HG03097 (cell line): ENCODE measurements around the gene TFAP2C.
"Not testable (repeated sequence)": the region's sequence is repeated elsewhere in the genome, so short reads cannot be mapped to it uniquely, and the experiment has no call there.

ENCODE experiments used
- ATAC-seq: cut with Tn5 transposase; IDR thresholded peaks from one replicate; pipeline ENCODE4 v1.9.1; 2021; ENCODE audit not compliant: unreplicated experiment, low FRiP score

Gene TFAP2C

GRCh38 chr20:56614196-56614595 lies 14.9 kb upstream of the TFAP2C start:
- ATAC-seq: no peak

- ATAC-seq: no peak
These were observed 12.4 kb upstream of the TFAP2C start for GRCh38 chr20:56616716-56617115.

GRCh38 chr20:56617489-56617888 lies 11.6 kb upstream of the TFAP2C start:
- no peak for ATAC-seq

GRCh38 chr20:56621730-56622129 lies 7.4 kb upstream of the TFAP2C start:
- ATAC-seq: no peak

GRCh38 chr20:56623930-56624329 lies 5.2 kb upstream of the TFAP2C start:
- not testable (repeated sequence) for ATAC-seq

GRCh38 chr20:56624786-56625681 lies 4.1 kb upstream of the TFAP2C start:
- ATAC-seq: no peak

- no peak for ATAC-seq
These were observed 3.3 kb upstream of the TFAP2C start for GRCh38 chr20:56625837-56626236.

- no peak for ATAC-seq
These were observed 2.6 kb upstream of the TFAP2C start for GRCh38 chr20:56626367-56627121.

- ATAC-seq: no peak
These were observed 1.7 kb upstream of the TFAP2C start for GRCh38 chr20:56627122-56628014.

GRCh38 chr20:56628015-56628872 lies 862 bp upstream of the TFAP2C start:
- no peak for ATAC-seq

- no peak for ATAC-seq
These were observed 469 bp downstream of the TFAP2C start for GRCh38 chr20:56629464-56630085.

GRCh38 chr20:56630086-56630493 lies 984 bp downstream of the TFAP2C start:
- no peak for ATAC-seq

- no peak for ATAC-seq
These were observed 1.6 kb downstream of the TFAP2C start for GRCh38 chr20:56630506-56631317.

- no peak for ATAC-seq
These were observed 2.3 kb downstream of the TFAP2C start for GRCh38 chr20:56631318-56631989.

- ATAC-seq: no peak
These were observed 2.9 kb downstream of the TFAP2C start for GRCh38 chr20:56631990-56632327.

- ATAC-seq: no peak
These were observed 5.2 kb downstream of the TFAP2C start for GRCh38 chr20:56634307-56634706.

- ATAC-seq: no peak
These were observed 5.8 kb downstream of the TFAP2C start for GRCh38 chr20:56634735-56635385.

- ATAC-seq: no peak
These were observed 7.6 kb downstream of the TFAP2C start for GRCh38 chr20:56636716-56637115.
